GM13976 (cell line): ENCODE results near the gene CALML3.

ENCODE experiments used
- DNase-seq: peaks from one replicate; pipeline ENCODE4 v3.0.0; 2012; ENCODE audit warnings: low spot score
- in situ Hi-C: fragments of 300-500 bp; cut with MboI; formaldehyde crosslinking; loops from one replicate; pipeline ENCODE4 v1.12.0; 2022; ENCODE audit warnings: low sequenced_read_pairs, mixed read lengths, inconsistent platforms; ENCODE audit not compliant: unreplicated experiment
- TF ChIP-seq, protein P1 (sequence below): IDR thresholded peaks from 2 replicates; pipeline ENCODE4 v1.5.1; 2012; ENCODE audit warnings: borderline replicate concordance, mild to moderate bottlenecking; ENCODE audit not compliant: insufficient read depth; ENCODE audit errors: extremely low read depth, missing control alignments, control extremely low read depth

CALML3 gene

DNA sequence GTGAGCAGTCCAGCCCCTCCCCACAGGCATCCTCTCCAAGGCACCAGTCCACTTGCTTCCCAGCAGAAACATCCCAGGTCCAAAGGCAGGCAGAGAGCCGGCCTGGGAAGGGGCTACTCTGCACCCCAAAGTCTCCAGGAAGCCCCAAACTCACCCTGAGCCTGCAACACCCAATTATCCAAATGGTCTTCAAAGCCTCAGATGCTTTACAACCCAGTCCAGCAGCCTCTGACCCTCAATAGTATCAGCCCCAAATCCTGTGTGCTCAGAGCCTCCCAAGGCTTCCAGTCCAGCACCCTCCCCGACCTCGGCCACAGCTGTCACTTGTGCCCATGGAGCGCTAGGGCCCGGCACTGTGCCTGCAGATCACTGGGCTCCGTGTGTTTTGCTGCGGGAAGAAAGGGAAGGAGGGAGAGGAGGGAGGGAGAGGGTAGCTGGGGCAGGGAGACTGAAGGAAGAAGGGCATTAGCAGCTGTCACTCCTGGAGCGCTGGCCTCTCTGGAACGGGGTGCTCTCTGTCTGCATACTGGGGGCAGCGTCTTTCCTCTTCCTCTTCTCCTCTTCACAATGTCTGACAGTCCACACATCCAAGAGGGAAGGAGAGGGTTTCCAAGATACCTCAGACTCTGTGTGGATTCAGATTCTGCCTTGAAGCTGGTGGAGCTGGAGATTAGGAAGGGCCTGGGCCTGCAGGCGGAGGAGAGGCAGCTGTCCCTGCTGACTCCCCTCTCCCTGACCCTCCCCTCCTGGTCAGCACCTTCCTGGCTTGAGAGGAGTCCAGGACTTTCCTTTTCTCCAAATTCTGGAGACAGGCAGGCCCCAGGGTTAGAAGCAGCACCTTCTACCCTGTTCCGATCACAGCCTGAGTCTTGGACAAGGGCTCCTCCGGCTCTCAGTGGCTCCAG lies 38.6 kb upstream of the CALML3 start:
- in situ Hi-C loops = no loop called here
- TF ChIP-seq, protein P1, sequence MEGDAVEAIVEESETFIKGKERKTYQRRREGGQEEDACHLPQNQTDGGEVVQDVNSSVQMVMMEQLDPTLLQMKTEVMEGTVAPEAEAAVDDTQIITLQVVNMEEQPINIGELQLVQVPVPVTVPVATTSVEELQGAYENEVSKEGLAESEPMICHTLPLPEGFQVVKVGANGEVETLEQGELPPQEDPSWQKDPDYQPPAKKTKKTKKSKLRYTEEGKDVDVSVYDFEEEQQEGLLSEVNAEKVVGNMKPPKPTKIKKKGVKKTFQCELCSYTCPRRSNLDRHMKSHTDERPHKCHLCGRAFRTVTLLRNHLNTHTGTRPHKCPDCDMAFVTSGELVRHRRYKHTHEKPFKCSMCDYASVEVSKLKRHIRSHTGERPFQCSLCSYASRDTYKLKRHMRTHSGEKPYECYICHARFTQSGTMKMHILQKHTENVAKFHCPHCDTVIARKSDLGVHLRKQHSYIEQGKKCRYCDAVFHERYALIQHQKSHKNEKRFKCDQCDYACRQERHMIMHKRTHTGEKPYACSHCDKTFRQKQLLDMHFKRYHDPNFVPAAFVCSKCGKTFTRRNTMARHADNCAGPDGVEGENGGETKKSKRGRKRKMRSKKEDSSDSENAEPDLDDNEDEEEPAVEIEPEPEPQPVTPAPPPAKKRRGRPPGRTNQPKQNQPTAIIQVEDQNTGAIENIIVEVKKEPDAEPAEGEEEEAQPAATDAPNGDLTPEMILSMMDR = no peak
- DNase-seq = no peak

DNA sequence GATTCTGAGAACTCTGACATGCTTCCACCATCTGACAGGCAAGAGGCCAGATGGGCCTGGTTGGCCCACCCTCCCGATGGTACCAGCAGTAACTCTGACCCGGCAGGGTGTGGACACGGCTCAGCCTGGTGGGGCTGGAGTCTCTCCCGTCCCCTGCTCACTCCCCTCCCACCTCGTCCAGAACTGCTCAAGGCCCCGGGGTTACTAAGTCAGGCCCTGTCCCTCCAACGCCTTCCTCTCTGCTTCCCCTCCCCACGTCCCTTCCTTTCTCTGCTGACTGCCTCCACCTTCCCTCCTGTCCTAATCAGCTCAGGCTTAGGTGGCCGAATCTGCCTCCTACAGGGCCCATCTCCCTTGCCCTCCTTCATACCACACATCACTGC lies 37.9 kb upstream of the CALML3 start:
- in situ Hi-C loops = no loop called here
- no peak for DNase-seq
- TF ChIP-seq, protein P1 = no peak

DNA sequence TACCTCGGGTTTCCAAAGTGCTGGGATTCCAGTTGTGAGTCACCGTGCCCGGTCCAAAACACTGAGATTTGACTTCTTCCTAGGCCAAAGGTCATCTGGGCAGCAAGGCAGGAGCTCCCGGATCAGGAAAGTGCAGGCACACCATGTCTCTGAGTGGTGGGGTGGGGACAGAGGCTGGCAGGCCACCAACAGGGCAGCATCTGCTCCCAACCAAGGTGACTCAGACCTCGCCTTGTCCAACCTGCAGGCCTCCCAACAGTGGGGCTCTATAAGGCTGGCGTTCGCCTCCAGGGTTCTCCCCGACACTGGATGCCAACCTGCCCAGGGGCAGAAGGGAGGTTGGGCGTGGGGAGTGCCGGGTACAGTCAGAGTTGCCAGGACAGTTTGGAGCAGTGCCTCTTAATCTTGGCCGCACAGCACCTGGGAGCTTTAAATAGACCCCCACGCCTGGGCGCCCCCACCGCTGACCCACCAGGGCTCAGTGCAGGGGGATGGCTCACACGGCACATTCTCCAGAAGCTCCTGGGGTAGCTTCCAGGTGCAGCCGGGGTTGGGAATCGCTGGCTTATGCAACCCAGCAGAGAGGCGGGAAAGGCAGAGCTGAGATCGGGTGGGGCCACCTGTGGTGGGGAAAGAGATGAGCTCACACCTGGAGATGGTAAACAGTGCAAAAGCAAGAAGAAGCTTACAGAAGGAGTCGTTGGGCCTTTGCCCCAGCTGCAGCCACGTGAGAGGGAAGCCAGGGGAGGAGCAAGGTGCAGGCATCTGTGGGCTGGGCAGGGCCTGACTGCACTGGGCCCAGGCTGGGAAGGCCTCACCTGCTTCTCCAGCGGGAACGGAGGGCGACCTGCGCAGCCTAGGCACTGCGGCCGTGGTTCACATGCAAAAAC lies 36.2 kb upstream of the CALML3 start:
- in situ Hi-C loops = no loop called here

DNA sequence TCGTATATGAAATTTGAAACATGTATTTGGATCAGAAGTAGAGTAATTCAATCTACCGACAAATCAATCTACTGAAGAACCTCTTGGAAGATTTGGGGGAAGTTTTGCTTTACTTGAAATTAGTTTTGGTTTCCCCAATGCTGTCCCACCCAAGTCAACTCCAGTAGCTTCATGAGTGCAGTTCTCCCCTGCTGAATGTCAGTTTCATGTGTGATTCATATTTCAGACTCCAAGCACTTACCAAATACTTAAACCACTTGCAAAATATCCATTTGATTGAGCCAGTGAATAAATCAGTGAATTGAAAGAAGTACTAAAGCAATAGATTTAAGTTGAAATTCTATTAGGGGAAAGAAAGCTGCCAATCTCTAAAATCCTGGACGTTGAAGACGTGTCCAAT lies 34.7 kb upstream of the CALML3 start:
- TF ChIP-seq, protein P1 = no peak
- no peak for DNase-seq
- in situ Hi-C loops = no loop called here

More for the DNA sequence above, 36.2 kb upstream of the CALML3 start:
- TF ChIP-seq, protein P1 = no peak
- no peak for DNase-seq

DNA sequence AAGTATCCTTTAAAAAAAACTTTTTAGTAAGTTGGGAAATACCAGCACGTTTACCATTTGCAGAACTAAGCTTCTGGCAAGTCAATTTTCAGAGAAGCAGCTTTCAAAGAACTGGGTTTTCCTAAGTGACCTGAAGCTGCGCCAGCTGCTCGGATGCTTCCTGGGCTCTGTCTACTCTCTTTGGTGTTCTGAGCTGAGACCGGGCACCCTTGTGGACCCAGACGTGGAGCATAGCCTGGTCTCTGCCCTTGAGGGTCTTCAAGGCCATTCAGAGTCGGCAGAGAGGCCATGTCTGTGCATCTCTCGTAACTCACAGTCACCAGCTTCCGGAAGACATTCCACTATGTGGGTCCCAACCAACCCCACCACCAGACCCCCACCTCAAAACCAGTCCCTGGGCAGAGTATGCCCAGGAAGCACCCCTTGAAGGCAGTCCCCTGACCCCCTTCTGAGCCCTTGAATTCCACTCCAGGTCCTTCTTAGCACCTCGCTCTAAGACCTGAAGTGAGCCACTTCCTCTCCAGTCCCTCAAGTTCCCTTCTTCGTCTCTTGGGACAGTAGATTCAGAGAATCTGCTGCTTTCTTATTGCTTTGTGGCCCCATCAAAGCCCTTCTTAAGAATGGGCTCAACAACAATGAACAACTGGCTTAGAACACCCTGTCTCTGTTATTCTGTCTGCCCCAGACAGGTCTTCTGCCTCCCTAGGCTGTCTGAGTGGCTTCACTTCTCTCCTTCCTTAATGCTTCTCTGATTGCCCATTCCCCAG lies 33.9 kb upstream of the CALML3 start:
- TF ChIP-seq, protein P1 = no peak
- in situ Hi-C loops = no loop called here
- no peak for DNase-seq

DNA sequence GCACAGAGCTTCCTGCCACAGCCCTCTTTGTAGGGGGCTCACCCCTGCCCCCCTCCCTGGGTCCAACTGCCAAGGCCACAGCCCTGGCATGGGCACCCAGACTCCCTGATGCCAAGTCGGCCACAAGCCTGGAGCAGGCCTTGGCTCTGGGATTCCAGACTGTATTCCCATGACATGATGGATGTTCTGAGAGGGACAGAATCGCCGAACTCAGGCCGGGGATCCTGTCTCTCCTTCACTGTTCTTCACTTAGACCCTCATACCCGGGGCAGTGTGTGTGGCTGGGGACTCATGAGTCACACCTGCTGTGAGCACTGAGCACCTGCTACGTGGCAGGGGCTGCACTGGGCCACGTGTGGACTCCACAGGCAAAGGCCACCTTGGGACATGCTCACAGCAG lies 33.3 kb upstream of the CALML3 start:
- TF ChIP-seq, protein P1 = no peak
- in situ Hi-C loops = no loop called here
- no peak for DNase-seq
